Endodermal cell (in vitro differentiated cells): ENCODE data around the gene IGFLR1. TPM values are rescaled to one million over a fixed set of nuclear protein-coding genes. Genes with fewer than 3 reads are reported as not detected.

Experiments
- total RNA-seq, 2 donors: library from RNA; stranded (reverse); fragmentation: NEBNext Ultra II Directional in 1 of 2; extraction: Animal tissue kit (Norgen Biotek cat#: 25700) in 1 of 2; gene quantifications; 2 replicates in 1 of 2; 3 replicates in 1 of 2; pipeline ENCODE4 v1.2.1, GENCODE V29; 2021

IGFLR1 gene
- total RNA-seq, 2 donors from 2014 or later = 4.6 to 7.1 TPM

Other genes starting within 250 kb of the IGFLR1 start
- 100 to 1,000 TPM; 430 to 451 TPM for gene DMKN, start 228.8 kb downstream of the IGFLR1 start, total RNA-seq
- gene SBSN, start 214.1 kb downstream of the IGFLR1 start, total RNA-seq = not detected
- gene GAPDHS, start 209.0 kb downstream of the IGFLR1 start, total RNA-seq = not detected
- 100 to 1,000 TPM; 109 to 119 TPM for gene TMEM147, start 196.8 kb downstream of the IGFLR1 start, total RNA-seq
- gene ATP4A, start 178.8 kb downstream of the IGFLR1 start, total RNA-seq = under 1 TPM in 1 of 2 donors, not detected in 1; 0.18 TPM
- not detected for gene PMIS2, start 156.3 kb downstream of the IGFLR1 start, total RNA-seq
- 10 to 100 TPM; 32.4 to 33.7 TPM for gene HAUS5, start 129.7 kb downstream of the IGFLR1 start, total RNA-seq
- gene RBM42, start 113.4 kb downstream of the IGFLR1 start, total RNA-seq = 10 to 100 TPM; 81.1 to 89.2 TPM
- 1 to 10 TPM; 1.2 to 1.3 TPM for gene ETV2, start 100.7 kb downstream of the IGFLR1 start, total RNA-seq
- gene COX6B1, start 94.1 kb downstream of the IGFLR1 start, total RNA-seq = 100 to 1,000 TPM; 401 to 445 TPM
- gene UPK1A, start 75.9 kb downstream of the IGFLR1 start, total RNA-seq = under 1 TPM; 0.37 to 0.46 TPM
- gene ZBTB32, start 37.9 kb downstream of the IGFLR1 start, total RNA-seq = not detected
- gene KMT2B, start 24.4 kb downstream of the IGFLR1 start, total RNA-seq = 10 to 100 TPM; 48.1 to 54.0 TPM
- 10 to 100 TPM; 17.3 to 23.2 TPM for gene U2AF1L4, start 3.0 kb upstream of the IGFLR1 start, total RNA-seq
- 100 to 1,000 TPM; 101 to 109 TPM for gene PSENEN, start 3.2 kb upstream of the IGFLR1 start, total RNA-seq
- 1 to 10 TPM; 6.6 to 7.6 TPM for gene LIN37, start 6.1 kb upstream of the IGFLR1 start, total RNA-seq
- under 1 TPM; 0.33 to 0.90 TPM for gene HSPB6, start 14.6 kb upstream of the IGFLR1 start, total RNA-seq
- gene PROSER3, start 15.7 kb upstream of the IGFLR1 start, total RNA-seq = 10 to 100 TPM; 37.8 to 45.4 TPM
- 10 to 100 TPM; 12.7 to 15.0 TPM for gene ARHGAP33, start 33.1 kb upstream of the IGFLR1 start, total RNA-seq
- gene PRODH2, start 70.4 kb upstream of the IGFLR1 start, total RNA-seq = 1 to 10 TPM; 1.0 to 1.5 TPM
- under 1 TPM; 0.24 to 0.80 TPM for gene NPHS1, start 110.1 kb upstream of the IGFLR1 start, total RNA-seq
- gene KIRREL2, start 114.5 kb upstream of the IGFLR1 start, total RNA-seq = 1 to 10 TPM; 1.4 to 2.3 TPM
- gene APLP1, start 126.1 kb upstream of the IGFLR1 start, total RNA-seq = 10 to 100 TPM in 1 of 2 donors, 1 to 10 TPM in 1; 4.1 to 10.6 TPM
- gene NFKBID, start 158.1 kb upstream of the IGFLR1 start, total RNA-seq = 10 to 100 TPM; 20.8 to 24.4 TPM
- 1 to 10 TPM; 1.3 to 1.5 TPM for gene HCST, start 160.1 kb upstream of the IGFLR1 start, total RNA-seq
- not detected for gene TYROBP, start 165.8 kb upstream of the IGFLR1 start, total RNA-seq
- 10 to 100 TPM; 18.7 to 24.3 TPM for gene LRFN3, start 193.9 kb upstream of the IGFLR1 start, total RNA-seq